H1 (cell line): ENCODE measurements around the gene FAAP100. TPM values are rescaled to one million over a fixed set of nuclear protein-coding genes. Genes with fewer than 3 reads are reported as not detected.
A peak's percentile ranks its signal among the peaks of the same experiment; 100 is the strongest.

Source experiments
- CTCF ChIA-PET: fragments of 300-600 bp; sonication (Branson Sonifier 250); formaldehyde crosslinking; loops from one replicate; lab custom pipeline; 2021; ENCODE audit not compliant: partially characterized antibody; lab: Charles Lee
- POLR2A ChIA-PET: fragments of 300-600 bp; sonication (Branson Sonifier 250); formaldehyde crosslinking; loops from one replicate; lab custom pipeline; 2021; ENCODE audit warnings: inconsistent platforms; ENCODE audit not compliant: partially characterized antibody; lab: Charles Lee
- DNase-seq, 2 experiments: peaks; one replicate each; pipeline versions ENCODE4 v3.0.0 to v3.0.0-alpha.2; 2010 to 2022; ENCODE audit warnings: low spot score in 2 of 2, low read depth in 1 of 2, mixed read lengths in 1 of 2
- FAIRE-seq: peaks from 2 replicates; lab custom pipeline; 2011; peaks lifted over from hg19 to GRCh38; lab: Jason Lieb, UNC
- H2AFZ ChIP-seq: 2 replicates; pipeline ENCODE4 v1.8.1; 2012; ENCODE audit warnings: low read length, inconsistent platforms
- H2AK5ac ChIP-seq: 2 replicates; pipeline ENCODE4 v1.6.1; 2013; ENCODE audit warnings: low read depth, low read length
- H2BK120ac ChIP-seq: replicated peaks from 2 replicates; pipeline ENCODE3; 2013; ENCODE audit warnings: low read depth, low read length, inconsistent platforms
- H2BK12ac ChIP-seq: 2 replicates; pipeline ENCODE4 v1.6.1; 2013; ENCODE audit warnings: low read depth, low read length
- H2BK15ac ChIP-seq: 2 replicates; pipeline ENCODE4 v1.6.1; 2013; ENCODE audit warnings: low read length
- H2BK20ac ChIP-seq: 2 replicates; pipeline ENCODE4 v1.6.1; 2013; ENCODE audit warnings: low read length
- H2BK5ac ChIP-seq: 2 replicates; pipeline ENCODE4 v1.6.1; 2013; ENCODE audit warnings: low read depth, low read length
- H3K14ac ChIP-seq: 2 replicates; pipeline ENCODE4 v1.6.1; 2013; ENCODE audit warnings: inconsistent platforms; ENCODE audit not compliant: insufficient read length
- H3K18ac ChIP-seq: 2 replicates; pipeline ENCODE4 v1.6.1; 2013; ENCODE audit warnings: low read length; ENCODE audit errors: extremely low read depth
- H3K23ac ChIP-seq: 2 replicates; pipeline ENCODE4 v1.6.1; 2013; ENCODE audit warnings: inconsistent platforms; ENCODE audit not compliant: insufficient read length
- H3K23me2 ChIP-seq: 2 replicates; pipeline ENCODE4 v1.6.1; 2013; ENCODE audit warnings: low read depth, low read length
- H3K27ac ChIP-seq: 2 replicates; pipeline ENCODE4 v1.6.1; 2011; ENCODE audit warnings: low read depth, low read length, inconsistent platforms
- H3K27me3 ChIP-seq, 4 experiments: replicated peaks in 1 of 4; 1 replicate in 1 of 4; 2 replicates in 3 of 4; pipeline versions ENCODE4 v1.6.1 to v1.8.1; 2011 to 2013; ENCODE audit warnings: low read length in 3 of 4, mild to moderate bottlenecking in 3 of 4, inconsistent platforms in 2 of 4, mixed read lengths in 2 of 4, moderate library complexity in 1 of 4; ENCODE audit not compliant: control insufficient read depth in 3 of 4, insufficient read depth in 3 of 4; ENCODE audit errors: extremely low read depth in 1 of 4
- H3K36me3 ChIP-seq, 4 experiments: 2 replicates each; pipeline versions ENCODE4 v1.6.1 to v1.8.1; 2011 to 2013; ENCODE audit warnings: mild to moderate bottlenecking in 4 of 4, low read length in 3 of 4, moderate library complexity in 2 of 4, control low read depth in 1 of 4, inconsistent platforms in 1 of 4; ENCODE audit not compliant: insufficient read depth in 4 of 4, control insufficient read depth in 2 of 4
- H3K4ac ChIP-seq: replicated peaks from 2 replicates; pipeline ENCODE3; 2013; ENCODE audit warnings: low read length, low read depth, mixed read lengths, inconsistent platforms; ENCODE audit not compliant: insufficient read length
- H3K4me1 ChIP-seq, 4 experiments: replicated peaks in 1 of 4; 1 replicate in 1 of 4; 2 replicates in 3 of 4; pipeline versions ENCODE4 v1.6.1 to v1.8.1; 2011 to 2013; ENCODE audit warnings: low read length in 3 of 4, inconsistent platforms in 2 of 4, mixed read lengths in 1 of 4; ENCODE audit not compliant: insufficient read depth in 4 of 4, control insufficient read depth in 3 of 4
- H3K4me2 ChIP-seq, 2 experiments: 2 replicates each; pipeline versions ENCODE4 v1.6.1 to v1.8.1; 2011 to 2013; ENCODE audit warnings: low read depth in 2 of 2, low read length in 2 of 2, control low read depth in 1 of 2, inconsistent platforms in 1 of 2, mild to moderate bottlenecking in 1 of 2; ENCODE audit not compliant: insufficient read depth in 1 of 2
- H3K4me3 ChIP-seq, 4 experiments: fragments of 200-600, 300-600 bp in 1 of 4; sonication (generic), shearing (Covaris generic), sonication (Bioruptor Twin) in 1 of 4; 2 replicates each; pipeline versions ENCODE4 v1.5.1 to v1.8.1; 2011 to 2016; ENCODE audit warnings: low read length in 4 of 4, low read depth in 3 of 4, control low read depth in 2 of 4, inconsistent platforms in 2 of 4, mild to moderate bottlenecking in 2 of 4, mixed read lengths in 1 of 4, moderate library complexity in 1 of 4; ENCODE audit not compliant: insufficient read depth in 2 of 4; ENCODE audit errors: extremely low read depth in 1 of 4
- H3K56ac ChIP-seq: replicated peaks from 2 replicates; pipeline ENCODE3; 2013; ENCODE audit warnings: low read depth, mild to moderate bottlenecking, mixed read lengths, low read length, inconsistent platforms; ENCODE audit not compliant: insufficient read length
- H3K79me1 ChIP-seq: 2 replicates; pipeline ENCODE4 v1.6.1; 2013; ENCODE audit warnings: low read depth, low read length, control low read depth
- H3K79me2 ChIP-seq, 2 experiments: 2 replicates each; pipeline versions ENCODE4 v1.6.1 to v1.8.1; 2012 to 2013; ENCODE audit warnings: low read length in 2 of 2, mild to moderate bottlenecking in 2 of 2, inconsistent platforms in 1 of 2; ENCODE audit not compliant: insufficient read depth in 2 of 2, control insufficient read depth in 1 of 2
- H3K9ac ChIP-seq, 4 experiments: replicated peaks in 1 of 4; 1 replicate in 1 of 4; 2 replicates in 3 of 4; pipeline versions ENCODE4 v1.6.1 to v1.8.1; 2011 to 2013; ENCODE audit warnings: low read depth in 3 of 4, low read length in 3 of 4, control low read depth in 2 of 4, mild to moderate bottlenecking in 2 of 4, moderate library complexity in 2 of 4, inconsistent platforms in 1 of 4; ENCODE audit errors: extremely low read depth in 1 of 4
- H3K9me3 ChIP-seq, 2 experiments: 2 replicates each; pipeline versions ENCODE4 v1.6.1 to v1.8.1; 2012 to 2013; ENCODE audit warnings: mild to moderate bottlenecking in 2 of 2, moderate library complexity in 2 of 2, control low read depth in 1 of 2, inconsistent platforms in 1 of 2, low read depth in 1 of 2, low read length in 1 of 2, mixed read lengths in 1 of 2; ENCODE audit not compliant: insufficient read depth in 2 of 2
- H4K20me1 ChIP-seq, 2 experiments: replicated peaks in 1 of 2; 2 replicates each; pipeline versions ENCODE3 to v1.8.1; 2011 to 2013; ENCODE audit warnings: inconsistent platforms in 2 of 2, low read length in 2 of 2, mild to moderate bottlenecking in 1 of 2; ENCODE audit not compliant: insufficient read depth in 2 of 2, control insufficient read depth in 1 of 2
- H4K5ac ChIP-seq: 2 replicates; pipeline ENCODE4 v1.6.1; 2013; ENCODE audit warnings: low read length, low read depth, mixed read lengths, inconsistent platforms; ENCODE audit not compliant: insufficient read length
- H4K8ac ChIP-seq: 2 replicates; pipeline ENCODE4 v1.8.0; 2013; ENCODE audit warnings: mild to moderate bottlenecking, moderate library complexity, low read length, inconsistent platforms; ENCODE audit not compliant: insufficient read depth; ENCODE audit errors: extremely low read depth
- H4K91ac ChIP-seq: replicated peaks from 2 replicates; pipeline ENCODE3; 2013; ENCODE audit warnings: low read length, mixed read lengths, inconsistent platforms; ENCODE audit not compliant: insufficient read length
- SRF ChIP-seq: IDR thresholded peaks from 2 replicates; pipeline ENCODE4 v1.6.1; 2011; ENCODE audit warnings: mild to moderate bottlenecking, low read depth, low read length, moderate library complexity
- WGBS, 2 experiments: shearing (Covaris generic) in 1 of 2; methylation state at CpG; one replicate each; pipeline versions ENCODE4 v1.1.6 to v1.1.7; 2013 to 2015; ENCODE audit warnings: low lambda C conversion rate in 2 of 2, mixed read lengths in 2 of 2, inconsistent platforms in 1 of 2, low coverage in 1 of 2, missing lambda C conversion rate in 1 of 2; ENCODE audit not compliant: insufficient replicate concordance in 2 of 2, insufficient coverage in 1 of 2, insufficient read length in 1 of 2; ENCODE audit errors: extremely low coverage in 1 of 2, missing lambda C conversion rate in 1 of 2; 5-methylcytosine and 5-hydroxymethylcytosine counted together
- polyA plus RNA-seq, 7 experiments: library from polyadenylated mRNA; depleted of rRNA in 3 of 7; stranded (reverse) in 5 of 7; unstranded in 2 of 7; fragments of >200 nt in 5 of 7; fragments of 200-250 nt in 2 of 7; gene quantifications; 1 replicate in 5 of 7; 2 replicates in 1 of 7; 4 replicates in 1 of 7; pipeline versions ENCODE4 v1.2.1 to v1.2.3, GENCODE V29; 2011 to 2013; ENCODE audit warnings: missing spikeins in 2 of 7, mixed read lengths in 2 of 7
- total RNA-seq: library from RNA; stranded (reverse); fragmentation: NEBNext Ultra II Directional; extraction: Animal tissue kit (Norgen Biotek cat#: 25700); gene quantifications from 2 replicates; pipeline ENCODE4 v1.2.1, GENCODE V29; 2021
- TF ChIP-seq, protein P1 (sequence below): IDR thresholded peaks from 2 replicates; pipeline ENCODE4 v1.6.1; 2012; ENCODE audit warnings: inconsistent platforms

Gene FAAP100
- total and polyA plus RNA-seq, 2 of the 8 experiments (the other 6 are each of a cell fraction or from before 2014, with no cell fraction given), result 23.2 to 41.8 TPM

DNA sequence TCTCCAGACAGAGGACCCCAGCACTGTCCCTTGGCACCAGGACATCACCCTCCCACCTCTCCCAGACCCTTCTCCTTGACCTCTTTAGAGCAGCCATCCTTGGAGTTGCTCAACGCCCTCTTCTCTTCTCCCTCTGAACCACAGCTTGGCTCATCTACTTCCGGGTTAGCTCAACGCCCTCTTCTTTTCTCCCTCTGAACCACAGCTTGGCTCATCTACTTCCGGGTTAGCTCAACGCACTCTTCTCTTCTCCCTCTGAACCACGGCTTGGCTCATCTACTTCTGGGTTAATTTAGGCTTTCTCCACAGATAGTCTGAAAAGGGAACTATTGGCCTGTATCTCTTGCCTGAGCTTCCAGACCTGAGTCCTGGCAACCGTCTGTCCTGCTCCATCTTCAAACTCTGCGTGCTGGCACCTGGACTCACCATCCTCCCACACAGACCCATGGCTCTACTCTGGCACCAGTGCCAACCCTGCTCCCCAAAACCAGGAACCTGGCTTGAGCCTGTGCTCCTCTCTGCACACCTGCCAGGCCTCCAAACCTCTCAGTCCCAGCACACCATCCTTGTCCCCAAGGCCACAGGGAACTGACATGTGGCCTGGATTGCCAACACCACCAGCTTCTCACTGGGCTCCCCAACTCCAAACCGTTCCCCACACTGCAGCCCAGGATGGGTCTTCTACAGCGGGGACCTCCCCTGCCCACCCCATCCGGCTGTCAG is 25.3 kb upstream of the FAAP100 start:
- Histone ChIP-seq H2AK5ac (no peak overlapping the region), H3K56ac (no peak overlapping the region), H3K9ac (no peak overlapping the region), H4K5ac (no peak overlapping the region), H3K79me1 (peaks cover 6% of the 10 kb centered on the region), H3K79me2 (0 out of 4 replicates have a peak, but pooled peaks cover 0 to 2% of the 10 kb centered on the region in 2 experiments), H3K14ac (no peak overlapping the region), H2BK120ac (no peak overlapping the region), H3K23ac (no peak overlapping the region), H3K36me3 (peaks cover 0 to 6% (median 4%) of the 10 kb centered on the region in 4 experiments; a peak in 5 of 8 replicates), H3K4me2 (no peak overlapping the region), H4K20me1 (peaks cover 11 to 13% of the 10 kb centered on the region in 2 experiments), H2BK20ac (no peak overlapping the region), H3K4me3 (no peak overlapping the region), H2AFZ (no peak overlapping the region), H2BK15ac (no peak overlapping the region), H2BK12ac (no peak overlapping the region), H3K4me1 (no peaks in the 10 kb centered on the region), H2BK5ac (peak overlapping the region; percentile 44; the same call in 1 of the 2 replicates), H3K4ac (no peak overlapping the region), H4K91ac (no peak overlapping the region), H3K27me3 (no peaks in the 10 kb centered on the region), H3K9me3 (no peaks in the 10 kb centered on the region), H3K27ac (peak overlapping the region; percentile 33; the same call in 1 of the 2 replicates), H3K23me2 (no peaks in the 10 kb centered on the region), H4K8ac (no peak overlapping the region), H3K18ac (no peak overlapping the region)
- ChIA-PET POLR2A (interaction anchor here (0.6 to 1.9 kb wide), 6 partner anchors 12 to 125 kb away, joined by 3 to 6 read pairs (median 4); partner anchors contain the start of gene MRPL12), CTCF (interaction anchor here (0.8 to 2.0 kb wide), 6 partner anchors 10 to 408 kb away, joined by 3 to 6 read pairs (median 3); no protein-coding TSS in a partner anchor)
- FAIRE-seq (no peak), DNase-seq (no peak)
- TF ChIP-seq SRF, result no peak
- TF ChIP-seq, protein P1, sequence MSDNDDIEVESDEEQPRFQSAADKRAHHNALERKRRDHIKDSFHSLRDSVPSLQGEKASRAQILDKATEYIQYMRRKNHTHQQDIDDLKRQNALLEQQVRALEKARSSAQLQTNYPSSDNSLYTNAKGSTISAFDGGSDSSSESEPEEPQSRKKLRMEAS, result no peak
- 89% methylated on average over 11 of the region's 11 CpGs; no CpG with 5 or more reads in 1 of the 2 experiments for WGBS, 2 experiments
